Upper lobe of left lung (tissue), 6 donors: ENCODE measurements around the gene DNAAF1. TPM values are rescaled to one million over a fixed set of nuclear protein-coding genes. Genes with fewer than 3 reads are reported as not detected.

Experiments
- ATAC-seq, 2 donors: fragments of 200-7000 bp; cut with Tn5 transposase; one replicate each; pipeline ENCODE4 v1.9.1; 2022; ENCODE audit warnings: mild to moderate bottlenecking in 2 of 2, moderate library complexity in 2 of 2; ENCODE audit not compliant: low FRiP score in 2 of 2
- DNase-seq, 2 donors: peaks; one replicate each; pipeline ENCODE4 v3.0.0-alpha.2; 2019 to 2020
- H3K27ac ChIP-seq, 4 donors: fragments of 200-600 bp; sonication (generic); one replicate each; pipeline ENCODE4 v1.5.1; 2016 to 2019
- H3K27me3 ChIP-seq, 4 donors: fragments of 200-600 bp; sonication (generic); one replicate each; pipeline ENCODE4 v1.5.1; 2017 to 2019
- H3K36me3 ChIP-seq, 4 donors: fragments of 200-600 bp; sonication (generic); one replicate each; pipeline ENCODE4 v1.5.1; 2016 to 2019
- H3K4me1 ChIP-seq, 4 donors: fragments of 200-600 bp; sonication (generic); one replicate each; pipeline ENCODE4 v1.5.1; 2018 to 2019
- H3K4me3 ChIP-seq, 4 donors: fragments of 200-600 bp; sonication (generic); one replicate each; pipeline ENCODE4 v1.5.1; 2017 to 2019; ENCODE audit warnings: mild to moderate bottlenecking in 2 of 4, moderate library complexity in 1 of 4
- H3K9me3 ChIP-seq, 4 donors: fragments of 200-600 bp; sonication (generic); one replicate each; pipeline ENCODE4 v1.5.1; 2018 to 2019
- CTCF ChIP-seq, 6 experiments: fragments of 450-650 bp in 4 of 6; fragments of 200-600 bp in 2 of 6; sonication (generic) in 2 of 6; IDR thresholded peaks; one replicate each; pipeline ENCODE4 v1.5.1; 2016 to 2019; ENCODE audit warnings: antibody characterized with exemption in 6 of 6
- EP300 ChIP-seq, 4 donors: sonication (generic); formaldehyde crosslinking; IDR thresholded peaks; one replicate each; pipeline ENCODE4 v1.5.1; 2017; ENCODE audit warnings: antibody characterized with exemption in 4 of 4, control low read depth in 2 of 4
- POLR2A ChIP-seq, 4 donors: fragments of 450-650 bp; IDR thresholded peaks; one replicate each; pipeline ENCODE4 v1.5.1; 2016 to 2017; ENCODE audit warnings: antibody characterized with exemption in 4 of 4, mild to moderate bottlenecking in 2 of 4
- POLR2AphosphoS5 ChIP-seq, 2 donors: sonication (generic); formaldehyde crosslinking; IDR thresholded peaks; one replicate each; pipeline ENCODE4 v1.5.1; 2017; ENCODE audit warnings: antibody characterized with exemption in 2 of 2
- WGBS, 2 donors: methylation state at CpG; one replicate each; pipeline ENCODE4 v1.1.5; 2017 to 2018; 5-methylcytosine and 5-hydroxymethylcytosine counted together
- total RNA-seq, 6 donors: library from RNA; depleted of rRNA in 4 of 6; stranded (reverse); fragments of >200 nt in 4 of 6; gene quantifications; one replicate each; pipeline versions ENCODE4 v1.1.0 to v1.2.1, GENCODE V29; 2016 to 2021
- donor health status: DM: no; HTN: no; CAD: no; lungs with moderate emphysema.
- donor health status: DM: no; HTN: yes; CAD: no; lungs with severe emphysema.

The DNAAF1 gene
- total RNA-seq, 6 donors from 2014 or later, result 0.97 to 58.7 (median 28.5) TPM

- Histone ChIP-seq H3K36me3 (no peaks in the 10 kb centered on the region), H3K9me3 (no peaks in the 10 kb centered on the region), H3K4me3 (no peak within 1 kb of the TSS), H3K4me1 (peaks cover 3 to 12% (median 4%) of the 10 kb centered on the region in 4 donors), H3K27me3 (no peaks in the 10 kb centered on the region), H3K27ac (no peak within 1 kb of the TSS)
- no peak for TF ChIP-seq EP300 (IDR thresholded peaks at IDR 0.05)
- TF ChIP-seq CTCF (IDR thresholded peaks at IDR 0.05), result no peak
- ATAC-seq (no peak), DNase-seq (peak in 1 of 2 donors; percentile 76)
- WGBS, 2 donors, result 90 to 94% methylated on average over 24 to 34 of the region's 47 CpGs
Measured at GRCh38 chr16:84190731-84191388, 45.8 kb downstream of the DNAAF1 start, which contains the start of gene ADAD2. Gene ADAD2, plus strand, starts transcription at chr16:84191157. Its CDS starts 74 bp downstream, at chr16:84191231.

- TF ChIP-seq EP300 (IDR thresholded peaks at IDR 0.05) (no peak), POLR2AphosphoS5 (IDR thresholded peaks at IDR 0.05) (no peak)
- Histone ChIP-seq H3K9me3 (no peaks in the 10 kb centered on the region), H3K36me3 (no peaks in the 10 kb centered on the region), H3K4me1 (peaks cover 0 to 6% (median 0%) of the 10 kb centered on the region in 4 donors), H3K27ac (no peak overlapping the region), H3K27me3 (no peaks in the 10 kb centered on the region), H3K4me3 (no peak overlapping the region)
- 90 to 100% methylated on average over 3 to 11 of the region's 16 CpGs for WGBS, 2 donors
- DNase-seq (no peak), ATAC-seq (no peak)
Measured at GRCh38 chr16:84191466-84191865, 46.4 kb downstream of the DNAAF1 start.

GRCh38 chr16:84193480-84193879 is 48.4 kb downstream of the DNAAF1 start:
- 77 to 85% methylated on average over 7 of the region's 7 CpGs for WGBS, 2 donors
- no peak overlapping the region for H3K27ac ChIP-seq

GRCh38 chr16:84194018-84194417 is 48.9 kb downstream of the DNAAF1 start:
- Histone ChIP-seq H3K4me1 (no peaks in the 10 kb centered on the region), H3K9me3 (no peaks in the 10 kb centered on the region)

More at GRCh38 chr16:84193480-84193879, 48.4 kb downstream of the DNAAF1 start:
- H3K27me3 ChIP-seq, result no peaks in the 10 kb centered on the region
- no peak for ATAC-seq
- DNase-seq, result no peak
- no peaks in the 10 kb centered on the region for H3K36me3 ChIP-seq
- H3K9me3 ChIP-seq, result no peaks in the 10 kb centered on the region
- no peak overlapping the region for H3K4me3 ChIP-seq
- TF ChIP-seq EP300 (IDR thresholded peaks at IDR 0.05) (no peak), CTCF (IDR thresholded peaks at IDR 0.05) (no peak), POLR2AphosphoS5 (IDR thresholded peaks at IDR 0.05) (no peak), POLR2A (IDR thresholded peaks at IDR 0.05) (no peak)
- H3K4me1 ChIP-seq, result no peaks in the 10 kb centered on the region

More at GRCh38 chr16:84194018-84194417, 48.9 kb downstream of the DNAAF1 start:
- Histone ChIP-seq H3K4me3 (no peak overlapping the region), H3K27ac (no peak overlapping the region), H3K36me3 (no peaks in the 10 kb centered on the region), H3K27me3 (no peaks in the 10 kb centered on the region)
- TF ChIP-seq CTCF (IDR thresholded peaks at IDR 0.05) (no peak), POLR2AphosphoS5 (IDR thresholded peaks at IDR 0.05) (no peak), POLR2A (IDR thresholded peaks at IDR 0.05) (no peak), EP300 (IDR thresholded peaks at IDR 0.05) (no peak)
- ATAC-seq, result no peak
- WGBS, 2 donors, result 80 to 87% methylated on average over 11 of the region's 11 CpGs
- DNase-seq, result no peak
